Stimulated activated CD8-positive, alpha-beta memory T cell treated with anti-CD3 and anti-CD28 coated beads, Interleukin-15, amount 100 ng/mL, for 4 hours (primary cell): ENCODE results near the gene SDK2.

Experiments used
- DNase-seq, 2 donors: peaks; one replicate each; pipeline ENCODE4 v3.0.0-alpha.2; 2020; ENCODE audit warnings: low read depth in 2 of 2

The SDK2 gene

DNA sequence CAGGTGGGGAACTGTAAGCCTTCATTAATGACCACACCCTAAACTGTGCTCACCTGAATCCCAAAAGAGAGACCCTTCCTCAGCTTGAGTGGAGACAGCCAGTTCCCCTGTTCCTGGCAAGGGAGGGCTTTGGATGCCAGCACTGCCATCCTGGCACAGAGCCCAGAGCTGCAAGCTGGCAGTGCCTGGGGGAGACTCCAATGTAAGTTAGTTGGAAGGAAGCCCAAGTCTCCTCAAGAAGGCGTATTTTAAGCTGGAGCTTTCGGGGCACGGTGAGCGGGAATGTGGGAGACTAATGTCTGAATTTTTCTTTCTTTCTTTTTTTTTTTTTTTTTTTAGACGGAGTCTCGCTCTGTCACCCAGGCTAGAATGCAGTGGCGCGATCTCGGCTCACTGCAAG, 337.1 kb downstream of the SDK2 start:
- DNase-seq: no peak

DNA sequence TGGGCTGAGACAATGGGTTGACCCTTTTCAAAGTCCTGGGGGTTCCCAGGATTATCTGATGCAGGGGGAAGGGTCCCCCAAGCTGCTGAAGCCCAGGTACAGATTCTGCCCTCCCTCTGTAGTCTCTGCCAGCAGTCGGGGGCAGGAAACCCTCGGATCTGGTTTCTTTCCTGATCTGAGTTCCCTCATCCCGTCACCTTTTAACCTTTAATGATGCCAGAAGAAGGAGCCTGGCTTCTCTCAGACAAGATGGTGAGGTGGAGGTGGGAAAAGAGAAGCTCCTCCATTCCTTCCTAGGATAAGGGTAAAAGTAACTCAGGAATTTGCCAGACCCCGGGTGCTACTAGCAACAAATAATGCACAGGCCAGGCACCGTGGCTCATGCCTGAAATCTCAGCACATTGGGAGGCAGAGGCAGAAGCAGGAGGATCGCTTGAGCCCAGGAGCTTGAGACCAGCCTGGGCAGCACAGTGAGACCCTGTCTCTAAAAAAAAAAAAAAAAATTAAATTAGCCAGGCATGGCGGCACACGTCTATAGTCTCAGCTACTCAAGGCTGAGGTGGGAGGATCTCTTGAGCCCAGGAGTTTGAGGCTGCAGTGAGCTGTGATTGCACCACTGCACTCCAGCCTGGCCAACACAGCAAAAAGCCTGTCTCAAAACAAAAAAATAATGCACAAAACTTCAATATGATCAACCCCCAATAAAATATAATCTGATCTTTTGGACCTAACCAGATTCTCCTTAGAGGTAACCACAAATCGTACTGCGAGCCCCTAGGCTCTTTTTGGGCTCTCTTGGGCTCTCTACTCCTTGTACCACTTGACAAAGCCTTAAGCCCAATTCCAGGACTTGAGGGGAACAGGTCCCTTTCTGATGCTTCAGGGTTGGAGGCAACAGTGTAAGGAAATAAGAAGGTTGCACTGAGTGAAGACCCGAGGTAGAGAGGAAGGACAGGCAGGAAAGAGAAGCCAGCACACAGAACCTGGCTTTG, 338.1 kb downstream of the SDK2 start:
- no peak for DNase-seq

DNA sequence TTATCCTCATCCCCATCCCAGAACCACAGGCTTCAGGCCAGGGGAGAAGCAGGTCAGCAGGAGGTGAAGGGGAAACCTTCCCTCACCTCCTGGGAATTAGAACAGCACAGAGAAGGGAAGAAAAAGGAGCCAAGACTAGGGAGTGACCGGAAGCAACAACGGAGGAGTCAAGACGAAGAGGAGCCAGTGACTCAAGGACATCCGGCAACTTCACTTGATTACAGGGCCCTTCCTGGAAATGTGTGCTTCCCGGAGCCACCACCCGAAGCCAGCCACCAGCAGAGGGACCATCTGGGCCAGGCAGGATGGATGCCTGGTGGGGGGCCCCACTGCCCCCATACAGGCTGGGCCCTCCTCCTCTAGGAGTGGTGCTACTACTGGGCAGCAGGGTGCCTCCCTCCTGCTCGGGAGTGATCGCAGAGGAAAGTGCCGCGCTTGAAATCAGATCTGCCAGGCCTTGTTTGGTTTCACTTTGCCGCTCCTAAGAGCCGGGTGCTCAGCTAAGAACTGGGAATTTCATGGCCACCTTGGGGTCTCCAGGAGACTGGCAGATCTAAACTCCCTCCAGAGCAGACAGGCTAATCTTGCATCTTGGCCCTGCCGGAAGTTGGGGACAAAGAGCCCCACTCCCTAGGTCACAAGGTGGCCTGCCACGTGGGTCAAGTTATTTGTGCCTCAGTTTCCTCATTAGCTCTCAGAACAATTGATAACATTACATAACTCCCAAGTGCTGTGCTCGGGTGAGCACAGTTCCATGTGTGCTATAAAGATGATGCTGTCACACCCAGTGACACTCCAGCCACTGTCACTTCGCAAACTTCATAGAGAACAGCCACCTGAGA, 339.1 kb downstream of the SDK2 start:
- DNase-seq: no peak

DNA sequence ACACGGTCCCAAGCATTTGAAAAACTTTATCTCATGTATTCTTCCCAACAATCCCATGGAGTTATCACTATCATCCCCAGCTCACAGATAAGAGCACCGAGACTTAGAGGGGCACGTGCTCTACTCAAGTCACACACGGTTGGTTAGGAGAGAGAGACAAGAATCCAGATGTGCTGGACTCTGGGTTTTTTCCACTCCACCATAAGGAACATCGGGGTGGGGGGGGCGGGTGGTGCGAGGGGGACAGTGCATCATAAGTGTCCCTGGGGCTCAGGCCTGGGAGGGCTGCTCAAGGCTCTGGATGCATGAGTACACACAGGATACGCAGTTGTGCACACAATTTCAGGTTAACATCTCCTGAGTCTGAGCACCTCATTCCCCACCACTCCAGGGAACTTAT, 339.8 kb downstream of the SDK2 start:
- DNase-seq: no peak

DNA sequence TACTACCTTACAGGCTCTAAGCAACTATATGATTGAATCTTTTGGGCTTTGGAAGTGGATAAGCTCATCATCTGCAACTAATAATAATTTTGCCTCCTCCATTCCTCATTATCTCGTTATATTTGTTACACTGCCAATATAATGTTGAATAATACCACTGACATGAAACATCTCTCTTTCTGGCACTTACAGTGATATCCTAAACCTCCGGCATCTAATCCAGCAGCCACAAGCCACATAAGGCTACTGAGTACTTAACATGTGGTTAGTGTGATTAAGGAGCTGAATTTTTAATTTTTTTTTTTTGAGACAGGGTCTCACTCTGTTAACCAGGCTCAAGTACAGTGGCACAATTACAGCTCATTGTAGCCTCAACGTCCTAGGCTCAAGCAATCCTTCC, 342.1 kb downstream of the SDK2 start:
- no peak for DNase-seq

DNA sequence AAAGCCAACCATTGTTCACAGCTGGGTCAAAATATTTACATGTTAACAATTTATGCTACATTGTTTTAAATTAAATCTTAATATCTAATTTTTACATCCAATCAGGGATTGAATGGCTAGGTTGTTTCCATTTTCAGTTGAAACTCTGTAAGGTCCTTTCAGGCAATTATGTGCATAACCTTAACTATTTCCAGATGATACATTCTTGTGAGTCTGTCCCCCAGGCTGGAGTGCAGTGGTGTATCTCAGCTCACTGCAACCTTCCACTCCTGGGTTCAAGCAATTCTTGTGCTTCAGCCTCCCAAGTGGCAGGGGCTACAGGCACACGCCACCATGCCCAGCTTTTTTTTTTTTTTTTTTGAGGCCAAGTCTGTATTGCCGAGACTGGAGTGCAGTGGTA, 342.9 kb downstream of the SDK2 start:
- DNase-seq: no peak

DNA sequence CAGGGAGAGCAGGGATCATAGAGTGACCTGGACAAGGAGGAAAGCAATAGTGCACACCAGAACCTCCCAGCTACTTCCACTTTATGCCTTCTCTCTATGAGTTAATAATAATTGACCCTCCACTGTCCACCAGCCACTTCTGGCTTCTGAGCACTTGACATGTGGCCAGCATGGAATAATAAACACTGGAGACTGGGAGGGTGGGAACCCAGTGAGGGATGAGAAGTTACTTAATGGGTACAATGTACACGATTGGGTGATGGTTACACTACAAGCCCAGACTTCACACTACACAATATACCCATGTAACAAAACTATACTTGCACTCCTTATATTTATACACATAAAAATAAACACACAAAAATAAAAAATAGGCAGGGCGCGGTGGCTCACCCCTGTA, 343.9 kb downstream of the SDK2 start:
- no peak for DNase-seq

DNA sequence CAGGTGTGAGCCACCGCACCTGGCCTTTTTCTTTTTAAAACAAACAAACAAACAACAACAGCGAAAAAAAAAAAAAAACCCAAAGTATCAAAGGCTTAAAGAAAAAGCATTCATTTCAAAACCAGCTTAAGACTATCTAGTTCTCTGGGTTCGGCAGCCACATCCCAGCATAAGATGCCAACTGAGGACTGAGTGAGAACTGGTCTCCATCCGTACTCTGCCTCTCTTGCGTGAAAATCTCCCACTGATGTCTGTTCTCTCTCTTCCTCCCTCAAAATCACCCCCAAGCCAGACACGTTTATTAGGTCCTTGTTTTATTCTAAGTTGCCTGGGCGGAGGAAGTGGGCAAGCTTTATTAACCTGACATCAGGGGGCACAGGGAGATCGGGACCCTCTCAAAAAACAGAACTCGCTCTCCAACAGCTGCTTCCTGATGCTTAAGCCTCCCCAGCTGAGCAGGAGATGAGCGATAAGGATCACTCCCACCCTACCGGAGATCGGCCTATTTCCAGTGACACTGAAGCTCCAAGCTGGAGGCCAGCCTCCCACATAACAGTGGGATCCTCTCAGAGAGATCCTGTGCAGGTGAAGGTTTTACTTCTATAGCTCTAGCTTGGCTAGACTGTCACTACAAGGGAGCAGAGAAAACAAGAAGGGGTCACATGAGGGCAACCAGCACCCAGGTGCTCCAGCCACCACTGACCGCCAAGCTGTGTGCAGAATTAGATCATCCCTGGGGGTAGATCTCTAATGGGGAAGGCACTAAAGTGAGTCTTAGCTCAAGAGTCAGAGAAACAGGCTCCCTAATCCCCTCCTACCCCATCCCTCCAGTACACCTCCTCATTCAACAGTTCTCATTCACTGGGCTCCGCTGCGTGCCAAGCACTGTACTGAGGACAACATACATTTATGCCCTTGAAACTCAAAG, 346.0 kb downstream of the SDK2 start:
- DNase-seq: no peak

DNA sequence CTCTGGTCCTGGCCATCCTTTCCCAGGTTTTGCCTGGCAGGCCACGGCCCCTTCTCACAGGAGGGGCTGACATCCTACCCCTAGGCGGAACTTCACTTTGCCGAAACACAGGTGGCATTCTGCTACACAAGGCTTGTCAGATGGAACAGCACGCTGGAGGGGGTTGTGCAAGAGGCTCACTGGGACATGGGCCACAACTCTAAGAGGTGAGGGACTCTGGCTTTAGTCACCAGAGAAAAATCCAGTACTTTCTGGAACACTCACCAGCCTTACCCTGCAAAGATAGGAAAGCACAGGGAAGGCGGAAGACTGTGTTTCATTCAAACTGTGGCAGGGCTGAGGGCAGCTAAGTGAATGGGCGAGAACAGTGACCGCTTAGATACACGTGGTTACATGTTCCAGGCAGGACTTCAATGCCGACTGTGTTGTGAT, 350.7 kb downstream of the SDK2 start:
- DNase-seq: no peak

DNA sequence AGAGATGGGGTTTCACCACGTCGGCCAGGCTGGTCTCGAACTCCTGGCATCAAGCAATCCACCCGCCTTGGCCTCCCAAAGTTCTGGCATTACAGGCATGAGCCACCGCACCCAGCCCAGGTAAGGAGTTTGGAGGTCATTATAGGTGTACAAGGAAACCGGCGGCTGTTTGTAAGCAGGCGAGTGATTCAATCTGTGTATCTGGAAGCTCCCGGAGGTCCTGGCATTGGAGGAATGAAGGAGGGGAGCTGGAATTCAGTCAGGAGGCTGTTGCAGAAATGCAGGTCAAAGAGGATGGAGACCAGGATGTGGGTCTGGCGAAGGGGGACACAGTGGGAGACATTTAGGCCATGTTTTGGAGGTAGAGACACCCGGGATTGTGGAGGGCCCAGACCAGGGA, 351.2 kb downstream of the SDK2 start:
- no peak for DNase-seq

DNA sequence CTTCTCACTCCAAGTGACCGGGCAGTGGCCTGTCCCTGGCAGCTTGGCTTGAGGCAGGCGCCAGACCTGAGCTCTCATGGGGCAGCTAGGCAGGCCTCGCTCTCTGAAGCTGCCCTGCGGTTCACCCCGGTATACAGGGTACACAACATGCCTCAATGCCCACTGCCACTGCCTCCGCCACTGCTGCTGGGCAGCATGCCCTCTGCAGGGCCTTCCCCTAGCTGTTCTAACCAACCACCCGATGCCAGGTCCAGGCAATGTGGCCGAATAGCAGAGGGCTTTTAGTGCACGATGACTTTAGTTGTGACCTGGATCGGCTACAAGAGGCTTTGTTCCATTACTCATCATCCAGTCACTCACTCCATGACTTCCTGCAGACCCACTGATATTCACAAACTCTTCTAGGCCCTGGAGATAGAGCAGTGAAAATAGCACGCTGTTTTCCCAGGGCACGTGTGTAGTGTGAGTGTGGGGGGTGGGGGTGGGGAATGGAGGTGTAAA, 352.2 kb downstream of the SDK2 start:
- no peak for DNase-seq

DNA sequence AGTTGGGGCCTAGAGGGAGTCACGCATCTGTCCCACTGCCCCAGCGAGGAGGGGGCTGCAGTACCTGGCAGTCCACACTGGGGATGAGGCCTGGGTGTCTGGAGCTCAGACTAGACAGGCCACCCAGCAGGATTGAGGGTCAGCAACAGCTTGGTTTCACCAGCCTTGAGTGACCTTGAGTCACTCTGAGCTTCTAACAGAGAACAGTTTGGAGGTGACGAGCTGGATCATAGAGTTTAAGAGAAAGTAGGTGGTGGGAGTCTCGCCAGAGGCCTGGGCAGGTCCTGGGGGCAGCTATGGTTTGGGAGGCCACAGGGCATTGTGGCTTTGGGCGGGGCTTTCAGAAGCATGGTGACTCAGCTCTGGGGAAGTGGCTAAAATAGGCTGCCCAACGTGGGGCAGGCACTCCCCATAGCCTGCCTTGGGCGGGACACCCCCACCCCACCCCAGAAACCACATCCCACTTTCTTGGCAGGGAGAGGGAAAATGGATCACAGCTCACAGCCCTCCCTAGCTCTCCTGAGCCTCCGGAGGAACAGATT, 352.9 kb downstream of the SDK2 start:
- no peak for DNase-seq

DNA sequence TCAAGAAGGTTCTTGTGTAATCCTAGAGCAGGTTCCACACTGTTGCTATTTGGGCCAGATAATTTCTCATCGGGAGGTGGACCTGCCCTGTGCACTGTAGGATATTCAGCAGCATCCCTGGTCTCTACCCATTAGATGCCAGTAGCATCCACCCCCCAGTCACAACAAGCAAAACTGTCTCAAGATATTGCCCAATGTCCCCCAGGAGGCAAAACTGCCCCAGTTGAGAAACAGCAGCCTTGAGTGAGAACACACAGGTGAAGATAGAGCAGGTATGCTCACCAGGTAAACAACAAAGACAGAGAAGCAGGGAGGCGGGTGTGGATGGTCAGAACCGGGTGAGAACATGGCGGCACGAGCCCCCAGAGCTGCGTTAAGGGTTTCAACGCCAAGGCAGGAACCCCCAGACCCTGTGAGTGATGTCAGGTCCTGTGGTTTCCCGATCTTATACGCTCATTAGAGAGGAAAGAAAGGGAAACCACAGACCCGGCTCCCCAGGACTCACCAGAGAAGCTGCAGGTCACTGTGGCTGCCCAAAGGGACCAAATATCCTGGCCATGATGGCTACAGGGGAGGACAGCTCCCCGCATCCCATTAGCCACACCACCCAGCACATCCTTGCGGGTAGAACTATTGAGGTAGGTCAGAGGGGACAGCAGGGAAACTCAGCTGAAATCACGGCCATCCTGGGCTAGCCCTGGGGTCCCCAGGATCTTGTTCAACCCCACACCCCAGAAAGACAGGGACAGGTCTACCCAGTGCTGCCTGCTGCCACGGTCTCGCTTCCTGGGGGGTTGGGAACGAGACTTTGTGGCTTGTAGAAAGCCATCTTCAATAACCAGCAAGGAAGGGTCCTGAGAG, 353.6 kb downstream of the SDK2 start:
- no peak for DNase-seq

DNA sequence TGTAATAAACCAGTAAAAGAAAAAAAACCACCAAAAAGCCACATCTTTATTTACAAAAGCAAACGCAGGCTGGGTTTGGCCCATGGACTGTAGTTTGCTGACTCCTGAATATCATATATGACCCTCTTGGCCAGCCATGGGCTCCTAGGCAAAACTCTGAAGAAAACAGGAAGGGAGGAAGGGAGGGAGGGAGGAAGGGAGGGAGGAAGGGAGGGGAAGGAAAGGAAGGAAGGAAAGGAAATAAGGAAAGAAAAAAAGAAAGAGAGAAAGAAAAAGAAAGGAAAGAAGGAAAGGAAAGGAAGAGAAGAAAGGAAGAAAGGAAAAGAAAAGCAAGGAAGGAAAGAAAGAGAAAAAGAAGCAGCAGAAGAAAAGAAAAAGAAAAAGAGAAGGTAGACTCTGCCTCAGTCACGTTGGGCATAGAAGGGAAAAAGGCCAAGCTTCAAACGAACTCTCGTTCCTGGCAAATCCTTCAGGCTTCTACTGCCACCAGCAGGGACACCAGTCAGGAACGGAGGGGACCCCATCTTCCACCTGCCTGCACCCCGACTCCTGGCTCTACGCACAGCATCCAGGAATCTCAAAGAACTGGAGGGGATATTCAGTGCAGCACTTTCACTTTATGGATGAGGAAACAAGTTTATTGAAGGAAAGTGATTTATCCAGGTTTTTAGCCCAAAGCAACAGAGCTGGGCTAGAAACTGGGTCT, 354.5 kb downstream of the SDK2 start:
- DNase-seq: no peak

DNA sequence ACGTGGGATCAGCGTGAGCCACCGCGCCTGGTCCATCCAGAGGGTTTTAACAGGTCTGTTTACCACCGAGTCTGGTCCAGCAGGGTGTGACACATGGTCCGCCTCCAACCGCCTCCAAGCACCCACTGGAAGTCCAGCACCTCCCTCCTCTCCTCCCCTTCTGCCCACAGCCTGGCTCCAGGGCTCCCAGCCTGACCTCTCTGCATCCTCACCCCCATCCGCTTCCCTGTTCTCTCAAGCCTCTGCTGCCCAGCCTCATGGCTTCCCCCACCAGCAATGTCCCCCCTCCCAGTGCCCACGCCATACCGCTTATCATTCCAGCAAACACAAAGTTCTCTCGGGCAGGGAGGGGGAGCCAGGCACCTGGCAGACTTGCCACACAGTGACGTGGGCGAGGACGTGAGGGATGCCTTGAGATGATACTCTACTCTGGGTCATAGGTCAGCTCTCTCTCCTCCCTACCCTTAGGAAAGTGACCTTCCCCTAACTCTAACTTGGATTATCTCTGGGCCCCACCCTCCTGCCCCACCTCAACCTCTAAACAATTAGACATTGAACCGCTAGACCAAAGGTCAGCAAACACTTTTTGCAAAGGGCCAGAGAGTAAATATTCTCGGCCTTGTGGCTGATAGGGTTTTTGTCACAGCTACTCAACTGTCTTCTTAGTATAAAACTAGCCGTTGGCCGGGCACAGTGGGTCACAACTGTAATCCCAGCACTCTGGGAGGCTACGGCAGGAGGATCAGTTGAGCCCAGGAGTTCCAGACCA, 355.5 kb downstream of the SDK2 start:
- DNase-seq: no peak

DNA sequence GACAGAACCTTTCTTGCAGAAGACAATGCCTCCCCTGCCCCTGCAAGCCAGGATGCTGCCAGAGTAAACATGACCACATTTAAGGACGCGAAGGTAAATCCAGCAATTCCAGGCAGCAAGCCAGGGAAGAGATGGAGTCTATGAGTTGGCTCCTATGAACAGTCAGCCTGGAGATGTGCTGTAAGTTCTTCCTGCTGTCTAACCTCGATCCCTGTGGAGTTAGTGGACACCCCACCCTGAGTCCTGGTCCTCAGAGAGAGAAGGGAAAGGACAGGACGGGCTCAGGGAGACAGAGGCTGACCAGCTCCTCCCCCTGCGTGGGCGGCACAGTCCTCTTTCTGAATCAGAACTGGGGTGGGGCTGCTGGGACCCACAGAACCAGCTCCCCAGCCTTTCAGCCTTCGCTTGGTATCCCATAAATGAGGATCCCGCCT, 357.4 kb downstream of the SDK2 start:
- no peak for DNase-seq

DNA sequence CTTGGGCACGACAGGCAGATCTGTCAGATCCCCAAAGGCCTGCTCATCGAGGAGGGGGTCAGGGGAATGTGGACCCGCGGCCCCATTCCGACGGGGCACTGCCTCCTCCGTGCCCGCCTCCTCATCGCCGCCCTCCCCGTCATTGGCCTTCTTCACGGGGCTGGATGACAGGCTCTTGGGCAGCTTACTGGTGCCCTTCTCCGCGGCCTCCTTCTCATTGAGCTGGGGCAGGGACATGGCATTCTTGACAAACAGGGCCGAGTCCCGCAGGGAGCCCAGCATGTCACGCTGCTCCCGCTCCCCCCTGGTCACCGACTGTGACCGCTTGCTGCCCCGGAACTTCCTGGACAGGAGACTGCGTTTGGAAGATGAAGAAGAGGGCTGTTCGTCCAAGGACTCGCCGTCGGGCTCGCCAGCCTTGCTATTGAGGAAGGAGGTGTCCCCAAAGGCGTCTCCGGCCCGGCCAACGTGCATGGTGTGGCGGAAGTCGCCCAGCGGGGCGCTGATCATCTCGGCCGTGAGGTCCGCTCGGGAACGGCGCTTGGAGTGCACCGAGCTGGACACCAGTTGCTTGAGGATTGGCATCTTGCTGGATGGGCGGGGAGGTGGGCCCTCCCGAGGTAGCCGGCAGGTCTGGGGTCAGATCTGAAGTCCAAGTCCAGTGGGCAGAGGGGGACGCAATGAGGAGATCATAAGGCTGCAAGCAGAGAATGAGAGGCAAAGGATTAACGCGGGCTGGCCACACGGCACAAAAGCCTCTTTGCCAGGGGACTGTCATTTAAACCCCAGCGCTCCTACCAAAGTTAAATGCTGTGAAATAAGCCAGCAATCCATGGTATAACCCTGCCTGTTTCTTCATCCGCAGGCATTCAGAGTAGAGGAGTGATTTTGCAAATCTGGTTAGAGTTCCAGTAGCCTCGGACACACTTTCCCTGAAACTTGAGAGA, 358.1 kb downstream of the SDK2 start:
- no peak for DNase-seq

DNA sequence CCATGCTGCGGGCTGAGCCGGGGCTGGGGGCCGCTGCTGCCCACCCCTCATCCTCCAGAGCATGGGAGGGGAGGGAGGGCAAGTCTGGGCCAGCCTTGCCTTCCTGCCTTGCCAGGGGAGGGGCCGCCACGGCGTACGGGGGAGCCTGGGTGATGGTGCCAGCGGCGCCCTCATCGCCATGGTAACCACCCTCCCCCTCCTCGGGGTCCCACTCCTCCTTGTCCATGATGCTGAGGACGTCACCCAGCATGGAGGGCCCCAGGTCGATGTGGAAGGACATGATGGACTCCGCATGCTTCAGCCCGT, 358.7 kb downstream of the SDK2 start:
- no peak for DNase-seq
